ENCODE measurements around the gene TNS1.

The TNS1 gene

GRCh38 chr2:217928324-217929181 is 74.2 kb downstream of the TNS1 start:
- DNase-seq, result no peak

GRCh38 chr2:217927601-217928323 is 75.0 kb downstream of the TNS1 start:
- no peak for DNase-seq

- DNase-seq, result no peak
Observed at GRCh38 chr2:217926801-217927200, 76.0 kb downstream of the TNS1 start.

- DNase-seq, result no peak
Observed at GRCh38 chr2:217924346-217924901, 78.4 kb downstream of the TNS1 start.

- no peak for DNase-seq
Observed at GRCh38 chr2:217923007-217923686, 79.6 kb downstream of the TNS1 start.

- DNase-seq, result no peak
Observed at GRCh38 chr2:217922101-217923006, 80.4 kb downstream of the TNS1 start.

GRCh38 chr2:217920879-217921603 is 81.8 kb downstream of the TNS1 start:
- DNase-seq, result no peak

- DNase-seq, result no peak
Observed at GRCh38 chr2:217919781-217920351, 82.9 kb downstream of the TNS1 start.

- DNase-seq, result no peak
Observed at GRCh38 chr2:217919204-217919603, 83.6 kb downstream of the TNS1 start.

GRCh38 chr2:217918308-217919024 is 84.3 kb downstream of the TNS1 start:
- DNase-seq, result peak in 1 of 2 donors; percentile 29

GRCh38 chr2:217916504-217917254 is 86.1 kb downstream of the TNS1 start:
- no peak for DNase-seq

- no peak for DNase-seq
Observed at GRCh38 chr2:217915706-217916105, 87.1 kb downstream of the TNS1 start.

GRCh38 chr2:217914878-217915277 is 87.9 kb downstream of the TNS1 start:
- no peak for DNase-seq

- DNase-seq, result no peak
Observed at GRCh38 chr2:217914078-217914477, 88.7 kb downstream of the TNS1 start.

GRCh38 chr2:217913436-217913835 is 89.4 kb downstream of the TNS1 start:
- DNase-seq, result no peak

- no peak for DNase-seq
Observed at GRCh38 chr2:217912098-217913024, 90.4 kb downstream of the TNS1 start.

GRCh38 chr2:217911283-217912097 is 91.3 kb downstream of the TNS1 start:
- no peak for DNase-seq

- no peak for DNase-seq
Observed at GRCh38 chr2:217910875-217911212, 92.0 kb downstream of the TNS1 start.
